CD14-positive monocyte (primary cell): ENCODE results near the gene DCP2. TPM values are rescaled to one million over a fixed set of nuclear protein-coding genes. Genes with fewer than 3 reads are reported as not detected.
A peak's percentile ranks its signal among the peaks of the same experiment; 100 is the strongest.

Source experiments
- DNase-seq, 3 donors: peaks; one replicate each; pipeline ENCODE4 v3.0.0-alpha.2; 2011 to 2022
- H2AFZ ChIP-seq: 2 replicates; pipeline ENCODE4 v1.6.0; 2012; ENCODE audit warnings: mild to moderate bottlenecking, low read depth, low read length, inconsistent platforms; ENCODE audit not compliant: insufficient read depth, poor library complexity, severe bottlenecking
- H3K27ac ChIP-seq, 2 donors: 1 replicate in 1 of 2; 2 replicates in 1 of 2; pipeline ENCODE4 v1.5.1; 2012 to 2013; ENCODE audit warnings: low read length in 2 of 2, control low read depth in 1 of 2, inconsistent platforms in 1 of 2, low read depth in 1 of 2, mild to moderate bottlenecking in 1 of 2
- H3K27me3 ChIP-seq, 2 donors: one replicate each; pipeline versions ENCODE4 v1.6.0 to v1.6.1; 2011 to 2013; ENCODE audit warnings: low read length in 2 of 2; ENCODE audit not compliant: control insufficient read depth in 2 of 2, insufficient read depth in 2 of 2
- H3K36me3 ChIP-seq, 2 donors: replicated peaks in 1 of 2; 1 replicate in 1 of 2; 2 replicates in 1 of 2; pipeline versions ENCODE4 v1.5.1 to v1.6.1; 2012 to 2013; ENCODE audit warnings: low read length in 2 of 2, control low read depth in 1 of 2, inconsistent platforms in 1 of 2, mild to moderate bottlenecking in 1 of 2; ENCODE audit not compliant: insufficient read depth in 2 of 2, control insufficient read depth in 1 of 2
- H3K4me1 ChIP-seq, 2 donors: 1 replicate in 1 of 2; 2 replicates in 1 of 2; pipeline versions ENCODE4 v1.5.1 to v1.6.1; 2012 to 2013; ENCODE audit warnings: low read length in 2 of 2, control low read depth in 1 of 2, inconsistent platforms in 1 of 2, mild to moderate bottlenecking in 1 of 2, moderate library complexity in 1 of 2; ENCODE audit not compliant: insufficient read depth in 2 of 2, control insufficient read depth in 1 of 2
- H3K4me2 ChIP-seq: replicated peaks from 2 replicates; pipeline ENCODE3; 2012; ENCODE audit warnings: low read length, moderate library complexity, mild to moderate bottlenecking; ENCODE audit not compliant: poor library complexity, severe bottlenecking; ENCODE audit errors: extremely low read depth
- H3K4me3 ChIP-seq, 3 experiments: fragments of 200-600 bp in 1 of 3; sonication (generic) in 1 of 3; replicated peaks in 1 of 3; 1 replicate in 2 of 3; 2 replicates in 1 of 3; pipeline ENCODE4 v1.5.1; 2011 to 2013; ENCODE audit warnings: low read length in 3 of 3, mild to moderate bottlenecking in 3 of 3, control low read depth in 2 of 3, low read depth in 2 of 3, inconsistent platforms in 1 of 3, moderate library complexity in 1 of 3
- H3K79me2 ChIP-seq: 2 replicates; pipeline ENCODE4 v1.6.0; 2012; ENCODE audit warnings: mild to moderate bottlenecking, control low read depth, inconsistent platforms, low read length, moderate library complexity; ENCODE audit not compliant: insufficient read depth
- H3K9ac ChIP-seq: 2 replicates; pipeline ENCODE4 v1.6.0; 2017; ENCODE audit warnings: low read length, mild to moderate bottlenecking; ENCODE audit not compliant: insufficient read depth, poor library complexity, severe bottlenecking
- H3K9me3 ChIP-seq, 2 donors: replicated peaks in 1 of 2; 1 replicate in 1 of 2; 2 replicates in 1 of 2; pipeline versions ENCODE4 v1.5.1 to v1.6.1; 2012 to 2013; ENCODE audit warnings: low read length in 2 of 2, control low read depth in 1 of 2; ENCODE audit not compliant: control insufficient read depth in 1 of 2, insufficient read depth in 1 of 2
- H4K20me1 ChIP-seq: 2 replicates; pipeline ENCODE4 v1.6.0; 2012; ENCODE audit warnings: mild to moderate bottlenecking, low read length, control low read depth, moderate library complexity; ENCODE audit not compliant: insufficient read depth
- H3K27ac Mint-ChIP-seq, 7 donors: one replicate each; pipeline ENCODE4 v1.8.0; 2020; ENCODE audit warnings: mild to moderate bottlenecking in 7 of 7, mixed read lengths in 7 of 7, moderate library complexity in 6 of 7, inconsistent platforms in 2 of 7
- H3K27me3 Mint-ChIP-seq, 3 donors: one replicate each; pipeline ENCODE4 v1.8.0; 2021 to 2022; ENCODE audit warnings: low read depth in 3 of 3, mild to moderate bottlenecking in 3 of 3, mixed read lengths in 3 of 3, moderate library complexity in 3 of 3, inconsistent platforms in 1 of 3
- H3K36me3 Mint-ChIP-seq, 2 donors: one replicate each; pipeline ENCODE4 v1.8.0; 2020; ENCODE audit warnings: mixed read lengths in 2 of 2, inconsistent platforms in 1 of 2, mild to moderate bottlenecking in 1 of 2
- H3K4me1 Mint-ChIP-seq: one replicate; pipeline ENCODE4 v1.8.0; 2020; ENCODE audit warnings: mild to moderate bottlenecking, mixed read lengths
- H3K4me3 Mint-ChIP-seq, 2 donors: one replicate each; pipeline ENCODE4 v1.8.0; 2020; ENCODE audit warnings: mild to moderate bottlenecking in 2 of 2, mixed read lengths in 2 of 2, moderate library complexity in 1 of 2
- H3K9me3 Mint-ChIP-seq, 7 donors: one replicate each; pipeline ENCODE4 v1.8.0; 2020 to 2022; ENCODE audit warnings: mixed read lengths in 7 of 7, mild to moderate bottlenecking in 6 of 7, moderate library complexity in 6 of 7, inconsistent platforms in 2 of 7
- WGBS: methylation state at CpG from one replicate; pipeline ENCODE4 v1.1.5; 2013; ENCODE audit warnings: missing lambda C conversion rate; ENCODE audit not compliant: insufficient coverage; 5-methylcytosine and 5-hydroxymethylcytosine counted together
- intact Hi-C, 2 donors: fragments of 100-400 bp; cut with micrococcal nuclease; formaldehyde crosslinking; loops; one replicate each; pipeline versions ENCODE4 v1.15.0 to v1.15.1; 2023
- polyA plus RNA-seq, 3 donors: library from polyadenylated mRNA; depleted of rRNA in 1 of 3; unstranded in 2 of 3; stranded (reverse) in 1 of 3; fragments of 300-500 nt in 2 of 3; fragments of >200 nt in 1 of 3; fragmentation: Illumina TruSeq in 2 of 3; gene quantifications; 1 replicate in 2 of 3; 2 replicates in 1 of 3; pipeline ENCODE4 v1.2.3, GENCODE V29; 2012 to 2021
- TF ChIP-seq, protein P1 (sequence below): fragments of 200-600 bp; IDR thresholded peaks from one replicate; pipeline ENCODE4 v1.8.0; 2022; ENCODE audit warnings: antibody characterized with exemption, mild to moderate bottlenecking

Gene DCP2
- polyA plus RNA-seq, 3 donors: 24.0 to 62.2 (median 58.9) TPM

- no peak overlapping the region for H3K27ac Mint-ChIP-seq
- no peak for DNase-seq
- H2AFZ ChIP-seq: no peak overlapping the region
- no peaks in the 10 kb centered on the region for H3K9me3 Mint-ChIP-seq
- no peaks in the 10 kb centered on the region for H3K4me1 ChIP-seq
- H3K4me1 Mint-ChIP-seq: peaks cover 4% of the 10 kb centered on the region
- H3K36me3 ChIP-seq: peaks cover 68 to 98% of the 10 kb centered on the region in 2 donors
- no peak overlapping the region for H3K4me3 ChIP-seq
- H3K79me2 ChIP-seq: peaks cover 85% of the 10 kb centered on the region
- no peaks in the 10 kb centered on the region for H3K27me3 ChIP-seq
- H3K36me3 Mint-ChIP-seq: peaks cover 62 to 84% of the 10 kb centered on the region in 2 donors
- H3K27ac ChIP-seq: no peak overlapping the region
- H3K27me3 Mint-ChIP-seq: no peaks in the 10 kb centered on the region
- no peaks in the 10 kb centered on the region for H3K9me3 ChIP-seq
- no peak overlapping the region for H3K9ac ChIP-seq
- intact Hi-C loops: no loop called here
- TF ChIP-seq, protein P1, sequence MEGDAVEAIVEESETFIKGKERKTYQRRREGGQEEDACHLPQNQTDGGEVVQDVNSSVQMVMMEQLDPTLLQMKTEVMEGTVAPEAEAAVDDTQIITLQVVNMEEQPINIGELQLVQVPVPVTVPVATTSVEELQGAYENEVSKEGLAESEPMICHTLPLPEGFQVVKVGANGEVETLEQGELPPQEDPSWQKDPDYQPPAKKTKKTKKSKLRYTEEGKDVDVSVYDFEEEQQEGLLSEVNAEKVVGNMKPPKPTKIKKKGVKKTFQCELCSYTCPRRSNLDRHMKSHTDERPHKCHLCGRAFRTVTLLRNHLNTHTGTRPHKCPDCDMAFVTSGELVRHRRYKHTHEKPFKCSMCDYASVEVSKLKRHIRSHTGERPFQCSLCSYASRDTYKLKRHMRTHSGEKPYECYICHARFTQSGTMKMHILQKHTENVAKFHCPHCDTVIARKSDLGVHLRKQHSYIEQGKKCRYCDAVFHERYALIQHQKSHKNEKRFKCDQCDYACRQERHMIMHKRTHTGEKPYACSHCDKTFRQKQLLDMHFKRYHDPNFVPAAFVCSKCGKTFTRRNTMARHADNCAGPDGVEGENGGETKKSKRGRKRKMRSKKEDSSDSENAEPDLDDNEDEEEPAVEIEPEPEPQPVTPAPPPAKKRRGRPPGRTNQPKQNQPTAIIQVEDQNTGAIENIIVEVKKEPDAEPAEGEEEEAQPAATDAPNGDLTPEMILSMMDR: no peak
- no peak overlapping the region for H3K4me3 Mint-ChIP-seq
- WGBS: 90% methylated on average over 2 of the region's 2 CpGs
- no peak overlapping the region for H3K4me2 ChIP-seq
- H4K20me1 ChIP-seq: peaks cover 100% of the 10 kb centered on the region
Measured at GRCh38 chr5:113000466-113000865, 23.9 kb downstream of the DCP2 start.

- Mint-ChIP-seq H3K9me3 (no peaks in the 10 kb centered on the region), H3K27ac (peak overlapping the region in 2 of 7 donors; percentile 43 to 57), H3K4me3 (no peak overlapping the region), H3K36me3 (peaks cover 66 to 90% of the 10 kb centered on the region in 2 donors), H3K27me3 (no peaks in the 10 kb centered on the region), H3K4me1 (no peaks in the 10 kb centered on the region)
- peaks cover 97% of the 10 kb centered on the region for H4K20me1 ChIP-seq
- no peak for DNase-seq
- H3K27ac ChIP-seq: no peak overlapping the region
- no peak overlapping the region for H3K9ac ChIP-seq
- TF ChIP-seq, protein P1: no peak
- H3K4me3 ChIP-seq: no peak overlapping the region
- intact Hi-C loops: no loop called here
- H3K4me1 ChIP-seq: no peaks in the 10 kb centered on the region
- no peaks in the 10 kb centered on the region for H3K9me3 ChIP-seq
- no peaks in the 10 kb centered on the region for H3K27me3 ChIP-seq
- no CpG with 5 or more reads among the region's 5 CpGs for WGBS
- H3K79me2 ChIP-seq: peaks cover 69% of the 10 kb centered on the region
- H2AFZ ChIP-seq: no peak overlapping the region
- no peak overlapping the region for H3K4me2 ChIP-seq
- H3K36me3 ChIP-seq: peaks cover 83 to 93% of the 10 kb centered on the region in 2 donors
Measured at GRCh38 chr5:113002423-113002822, 25.8 kb downstream of the DCP2 start.
